ENCODE data around the gene ANGPT4.

The ANGPT4 gene

DNA sequence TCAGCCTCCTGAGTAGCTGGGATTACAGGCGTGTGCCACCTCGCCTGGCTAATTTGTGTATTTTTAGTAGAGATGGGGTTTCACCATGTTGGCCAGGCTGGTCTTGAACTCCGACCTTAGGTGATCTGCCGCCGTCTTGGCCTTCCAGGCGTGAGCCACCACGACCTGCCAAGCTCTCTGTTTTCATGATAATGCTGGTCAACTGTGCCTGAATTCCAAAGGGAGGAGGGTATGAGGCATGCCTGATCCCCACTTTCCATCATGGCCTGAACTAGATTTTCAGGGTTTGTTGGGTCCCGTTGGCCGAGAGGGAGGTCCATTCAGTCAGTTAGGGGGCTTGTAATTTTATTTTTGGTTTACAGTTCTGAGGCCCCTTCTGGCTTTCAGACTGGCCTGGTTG, 28.0 kb upstream of the ANGPT4 start:
- TF ChIP-seq, protein P1, sequence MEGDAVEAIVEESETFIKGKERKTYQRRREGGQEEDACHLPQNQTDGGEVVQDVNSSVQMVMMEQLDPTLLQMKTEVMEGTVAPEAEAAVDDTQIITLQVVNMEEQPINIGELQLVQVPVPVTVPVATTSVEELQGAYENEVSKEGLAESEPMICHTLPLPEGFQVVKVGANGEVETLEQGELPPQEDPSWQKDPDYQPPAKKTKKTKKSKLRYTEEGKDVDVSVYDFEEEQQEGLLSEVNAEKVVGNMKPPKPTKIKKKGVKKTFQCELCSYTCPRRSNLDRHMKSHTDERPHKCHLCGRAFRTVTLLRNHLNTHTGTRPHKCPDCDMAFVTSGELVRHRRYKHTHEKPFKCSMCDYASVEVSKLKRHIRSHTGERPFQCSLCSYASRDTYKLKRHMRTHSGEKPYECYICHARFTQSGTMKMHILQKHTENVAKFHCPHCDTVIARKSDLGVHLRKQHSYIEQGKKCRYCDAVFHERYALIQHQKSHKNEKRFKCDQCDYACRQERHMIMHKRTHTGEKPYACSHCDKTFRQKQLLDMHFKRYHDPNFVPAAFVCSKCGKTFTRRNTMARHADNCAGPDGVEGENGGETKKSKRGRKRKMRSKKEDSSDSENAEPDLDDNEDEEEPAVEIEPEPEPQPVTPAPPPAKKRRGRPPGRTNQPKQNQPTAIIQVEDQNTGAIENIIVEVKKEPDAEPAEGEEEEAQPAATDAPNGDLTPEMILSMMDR (IDR thresholded peaks at IDR 0.05; ENCODE audit: insufficient read depth, low read depth, low read length, missing control alignments): no peak
- no peak overlapping the region for H3K4me3 ChIP-seq (ENCODE audit: low read length)
- DNase-seq (ENCODE audit: low read depth): no peak

DNA sequence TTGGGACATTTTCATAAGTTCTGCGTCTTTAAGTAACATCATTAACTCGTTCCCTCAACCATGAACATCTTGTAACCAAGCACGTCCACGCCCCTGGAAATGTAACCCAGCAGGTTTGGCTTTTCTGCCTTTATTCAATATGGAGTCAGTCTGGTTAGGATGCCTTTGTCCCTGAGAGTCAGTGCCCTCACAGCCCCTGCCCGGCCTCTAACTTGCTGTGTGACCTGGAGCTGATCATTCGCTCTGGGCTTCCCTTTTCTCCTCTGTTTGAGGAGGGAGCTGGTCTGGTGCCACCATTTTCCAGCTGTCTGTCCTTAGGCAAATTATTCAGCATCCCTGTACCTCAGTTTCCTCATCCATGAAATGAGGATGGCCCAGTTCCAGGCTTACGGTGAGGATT, 26.5 kb upstream of the ANGPT4 start:
- no peak overlapping the region for H3K4me3 ChIP-seq (ENCODE audit: low read length)
- DNase-seq (ENCODE audit: low read depth): no peak
- TF ChIP-seq, protein P1 (IDR thresholded peaks at IDR 0.05; ENCODE audit: insufficient read depth, low read depth, low read length, missing control alignments): no peak

DNA sequence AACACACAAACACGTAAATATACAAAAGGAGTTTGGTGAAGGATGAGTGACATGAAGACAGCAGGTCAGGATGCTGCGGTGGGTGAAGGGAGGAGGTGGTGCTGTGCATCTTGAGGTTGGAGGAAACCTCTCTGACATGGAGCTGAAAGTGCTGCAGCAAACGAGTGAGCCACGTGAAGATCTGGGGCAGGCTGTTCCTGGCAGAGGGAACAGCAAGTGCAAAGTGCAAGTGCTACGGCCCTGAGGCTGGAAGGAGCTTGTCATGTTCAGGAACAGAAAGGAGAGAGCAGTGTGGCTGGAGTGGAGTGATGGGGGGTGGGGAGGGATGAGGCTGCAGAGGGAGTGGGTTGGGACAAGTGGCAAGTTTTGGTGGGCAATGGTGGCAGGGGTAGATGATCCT, 24.8 kb upstream of the ANGPT4 start:
- no peak overlapping the region for H3K4me3 ChIP-seq (ENCODE audit: low read length)
- TF ChIP-seq, protein P1 (IDR thresholded peaks at IDR 0.05; ENCODE audit: insufficient read depth, low read depth, low read length, missing control alignments): no peak
- DNase-seq (ENCODE audit: low read depth): no peak

DNA sequence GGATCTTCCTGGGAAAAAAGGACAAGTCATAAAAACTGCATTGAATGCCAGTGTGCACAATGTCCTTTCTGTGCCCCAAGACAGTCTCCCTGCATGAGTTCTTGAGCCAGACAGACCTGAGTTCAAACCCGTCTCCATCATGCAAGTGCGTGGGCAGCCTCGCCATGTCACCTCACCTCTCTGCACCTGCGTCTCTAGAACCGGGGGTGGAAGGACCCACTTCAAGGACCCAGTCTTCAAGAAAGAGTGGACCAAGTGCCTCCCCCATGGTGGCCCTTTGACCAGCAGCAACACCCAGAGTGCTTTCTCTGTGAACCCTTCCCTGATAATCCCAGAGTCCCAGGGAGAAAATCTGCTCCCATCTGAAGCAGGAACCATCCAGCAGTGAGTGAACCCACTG, 23.5 kb upstream of the ANGPT4 start:
- DNase-seq (ENCODE audit: low read depth): no peak
- no peak overlapping the region for H3K4me3 ChIP-seq (ENCODE audit: low read length)
- TF ChIP-seq, protein P1 (IDR thresholded peaks at IDR 0.05; ENCODE audit: insufficient read depth, low read depth, low read length, missing control alignments): no peak

DNA sequence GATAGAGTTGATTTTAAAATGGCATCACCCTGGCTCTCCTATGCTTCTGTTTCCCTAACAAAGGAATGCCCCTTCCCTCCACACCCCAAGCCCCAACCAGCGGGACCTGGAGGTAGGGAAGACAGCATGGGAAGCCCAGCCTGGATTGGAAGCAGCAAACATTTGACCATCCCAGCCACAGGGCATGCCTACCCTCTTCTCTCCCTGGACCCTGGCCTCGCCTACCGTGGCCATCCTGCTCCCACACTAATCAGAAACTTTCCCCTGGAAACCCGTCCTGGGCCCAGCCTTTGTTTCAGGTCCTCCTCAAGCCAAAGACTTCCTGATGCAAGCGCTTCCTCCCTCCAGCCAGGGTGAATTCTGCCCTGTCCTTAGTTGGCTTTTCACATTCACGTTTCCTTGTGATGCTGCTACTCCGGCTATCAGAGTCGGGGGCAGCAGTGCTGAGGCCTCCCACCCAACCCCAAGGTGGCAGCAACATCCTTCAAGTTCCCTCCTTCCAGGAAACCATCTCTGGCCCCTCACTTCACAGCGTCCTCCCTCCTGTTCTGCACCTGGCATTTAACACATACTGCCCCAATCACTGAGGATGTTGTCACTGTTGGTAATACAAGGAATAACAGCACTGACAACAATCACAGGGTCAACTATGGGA, 18.2 kb upstream of the ANGPT4 start:
- TF ChIP-seq, protein P1 (IDR thresholded peaks at IDR 0.05; ENCODE audit: insufficient read depth, low read depth, low read length, missing control alignments): no peak
- DNase-seq (ENCODE audit: low read depth): no peak
- no peak overlapping the region for H3K4me3 ChIP-seq (ENCODE audit: low read length)

DNA sequence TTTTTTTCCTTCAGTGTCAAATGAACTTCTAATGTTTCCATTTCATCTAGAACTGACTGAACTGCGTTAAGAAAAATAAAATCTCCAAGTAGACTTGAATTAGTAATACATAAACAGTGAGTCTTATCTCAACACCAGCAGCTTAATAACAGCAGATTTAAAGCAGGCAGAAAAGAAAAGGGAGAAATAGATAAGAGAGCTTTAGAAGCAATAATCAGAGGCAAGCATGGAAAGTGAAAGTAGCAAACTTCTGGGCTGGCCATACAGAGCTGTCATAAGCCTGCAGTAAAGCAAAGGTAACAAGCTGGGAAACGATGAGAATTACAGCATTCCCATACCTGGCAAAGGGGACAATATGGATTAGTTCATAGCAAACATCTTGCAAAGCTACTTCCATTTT, 16.9 kb upstream of the ANGPT4 start:
- TF ChIP-seq, protein P1 (IDR thresholded peaks at IDR 0.05; ENCODE audit: insufficient read depth, low read depth, low read length, missing control alignments): no peak
- no peak overlapping the region for H3K4me3 ChIP-seq (ENCODE audit: low read length)
- no peak for DNase-seq (ENCODE audit: low read depth)

DNA sequence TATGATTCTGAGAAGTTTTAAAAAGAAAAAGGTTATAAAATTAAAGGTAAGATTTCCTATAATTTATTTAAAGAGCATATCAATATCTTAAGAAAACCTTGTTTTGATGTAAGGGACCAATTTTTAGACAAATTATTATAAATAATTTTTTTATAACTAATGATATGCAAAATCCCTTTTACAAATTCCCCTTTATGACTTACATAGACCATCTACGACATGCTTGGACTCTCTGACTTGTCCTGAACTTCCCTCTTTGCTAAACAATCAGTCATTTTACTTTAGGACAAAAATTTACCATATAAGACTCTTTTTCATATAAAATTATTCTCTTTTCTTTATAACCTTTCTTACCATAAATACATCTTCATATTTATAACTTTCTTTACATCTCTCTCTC, 15.3 kb upstream of the ANGPT4 start:
- TF ChIP-seq, protein P1 (IDR thresholded peaks at IDR 0.05; ENCODE audit: insufficient read depth, low read depth, low read length, missing control alignments): no peak
- no peak for DNase-seq (ENCODE audit: low read depth)
- no peak overlapping the region for H3K4me3 ChIP-seq (ENCODE audit: low read length)

Data from epithelial cell of esophagus (primary cell).